Measurements from ENCODE around the gene GLB1L3.

The GLB1L3 gene

DNA sequence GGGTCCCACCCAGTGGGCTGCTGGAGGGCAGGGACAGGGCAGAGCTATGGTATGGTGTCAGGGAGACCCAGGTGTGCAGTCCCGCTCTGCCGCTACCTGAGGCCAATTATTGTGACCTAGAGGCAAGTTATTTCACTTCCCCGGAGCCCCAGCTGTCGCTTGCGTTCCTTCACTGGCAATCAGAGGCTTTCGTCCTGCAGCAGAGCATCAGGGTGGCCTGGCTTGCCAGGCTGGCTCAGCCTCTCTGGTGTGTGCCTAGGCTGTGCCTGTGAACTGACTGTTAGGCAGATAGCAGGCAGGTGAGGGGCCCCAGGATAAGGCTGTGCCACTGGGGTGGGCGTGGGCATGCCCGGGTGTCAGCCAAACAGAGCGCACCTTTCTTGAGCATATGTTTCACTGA, 87.0 kb downstream of the GLB1L3 start:
- no peak for DNase-seq (ENCODE audit: low spot score)

DNA sequence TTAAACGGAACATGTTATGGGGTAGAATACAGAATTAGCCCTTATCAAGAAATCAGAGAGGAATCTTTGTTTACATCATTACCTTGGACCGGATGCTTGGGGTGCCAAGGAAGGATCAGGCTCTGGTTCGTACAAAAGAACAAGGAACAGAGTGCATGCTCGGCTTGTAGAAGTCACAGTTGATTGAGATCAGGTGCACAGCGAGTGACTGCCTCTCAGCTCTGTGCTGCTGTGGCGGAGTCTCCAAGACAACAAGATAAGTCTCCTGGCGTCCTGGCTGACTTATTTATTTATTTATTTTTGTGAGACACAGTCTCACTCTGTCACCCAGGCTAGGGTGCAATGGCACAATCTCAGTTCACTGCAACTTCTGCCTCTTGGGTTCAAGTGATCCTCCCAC, 87.4 kb downstream of the GLB1L3 start:
- DNase-seq (ENCODE audit: low spot score) = no peak

DNA sequence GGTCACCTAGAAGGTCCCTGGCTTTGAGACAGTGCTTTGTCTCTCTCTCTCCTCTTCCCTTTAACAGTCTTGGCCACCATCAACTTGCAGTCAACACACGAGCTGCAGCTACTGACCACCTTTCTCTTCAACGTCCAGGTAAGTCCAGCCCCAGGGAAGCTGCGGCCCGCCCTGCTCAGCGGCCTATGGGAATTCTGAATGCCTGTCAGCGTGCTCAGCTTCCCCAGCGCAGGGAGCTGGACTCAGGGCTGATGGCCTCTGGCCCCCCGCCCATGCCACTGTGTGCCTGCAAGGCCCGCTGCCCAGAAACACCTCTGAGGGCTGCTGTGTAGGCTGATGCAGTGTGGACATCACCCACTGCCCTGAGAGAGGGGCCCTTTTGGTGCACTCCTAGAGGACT, 88.1 kb downstream of the GLB1L3 start:
- DNase-seq (ENCODE audit: low spot score) = no peak

DNA sequence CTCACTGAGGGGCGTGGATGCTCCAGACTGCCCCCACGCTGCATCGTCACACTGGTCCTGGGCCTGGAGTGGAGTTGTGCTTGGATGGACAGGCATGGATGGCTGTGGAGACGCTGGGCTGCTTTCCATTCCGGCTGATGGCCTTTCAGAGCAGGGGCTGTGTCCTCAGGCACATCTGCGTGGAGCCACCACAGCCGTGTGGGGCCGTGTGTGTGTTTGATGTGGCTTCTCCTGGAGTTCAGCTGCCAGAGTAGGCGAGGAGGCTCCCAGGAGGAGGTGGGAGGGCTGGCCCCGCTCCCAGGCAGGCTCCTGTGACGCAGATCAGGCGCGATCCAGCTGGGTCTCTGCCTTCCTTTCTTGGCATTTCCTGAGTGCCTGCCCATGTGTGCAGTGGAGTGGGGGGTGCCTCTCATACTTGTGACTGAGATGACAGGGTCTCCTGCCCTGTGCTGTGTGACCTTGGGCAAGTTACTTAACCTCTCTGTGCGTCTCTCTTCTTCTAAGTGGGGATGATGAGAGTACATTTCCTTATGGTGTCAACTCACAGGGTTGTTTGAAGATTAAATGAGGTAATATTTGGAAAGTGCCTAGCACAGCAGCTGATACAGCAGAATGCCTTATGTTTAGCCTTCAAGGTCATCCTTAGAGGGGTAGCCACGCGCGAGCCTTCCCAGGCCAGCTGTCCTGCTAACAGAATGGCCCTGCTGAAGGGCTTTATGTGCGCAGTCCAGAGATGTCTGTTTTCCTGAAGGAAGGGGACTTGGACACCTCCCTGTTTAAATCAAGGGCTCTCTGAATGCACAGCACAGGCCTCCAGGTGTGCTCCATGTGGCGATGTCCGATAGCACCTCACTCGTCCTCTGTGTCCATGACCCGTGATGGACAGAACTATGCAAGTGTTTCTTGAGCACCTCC, 89.1 kb downstream of the GLB1L3 start:
- no peak for DNase-seq (ENCODE audit: low spot score)

DNA sequence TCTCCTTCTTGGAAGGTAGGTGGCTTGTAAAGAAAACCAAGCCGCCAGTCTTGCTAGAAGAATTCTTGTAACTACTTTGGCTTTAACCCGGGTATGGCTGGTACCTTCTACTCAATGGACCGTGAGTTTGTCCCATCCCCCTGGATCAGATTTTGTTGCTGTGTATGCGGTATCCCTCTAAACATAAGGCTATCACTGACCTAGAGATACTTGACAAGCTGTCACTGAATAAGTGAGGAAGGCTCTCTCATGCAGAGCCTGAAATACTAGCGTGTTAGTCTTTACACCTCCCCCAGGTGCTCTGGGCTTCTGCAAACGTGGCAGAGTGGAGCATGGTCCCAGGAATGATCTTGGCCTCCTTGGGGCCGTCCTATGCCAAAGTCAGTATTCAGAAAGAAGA, 90.1 kb downstream of the GLB1L3 start:
- no peak for DNase-seq (ENCODE audit: low spot score)

DNA sequence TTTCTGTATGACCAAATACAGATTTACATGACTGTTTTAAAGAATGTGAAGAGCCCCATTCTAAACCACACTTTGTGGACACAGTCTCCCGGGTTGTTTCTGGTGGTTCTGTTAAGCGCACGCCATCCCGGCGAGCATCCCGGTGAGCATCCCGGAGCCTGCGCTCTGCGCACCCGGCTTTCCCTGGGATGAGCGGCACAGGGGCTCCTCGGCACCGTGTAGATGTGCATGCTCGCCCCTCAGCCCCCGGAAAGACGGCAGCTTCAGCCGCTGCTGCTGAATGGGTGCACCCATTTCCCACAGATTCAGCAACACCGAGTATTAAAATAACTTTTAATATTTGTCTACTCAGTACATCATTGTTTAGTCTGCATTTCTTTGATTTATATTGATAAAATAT, 91.6 kb downstream of the GLB1L3 start:
- no peak for DNase-seq (ENCODE audit: low spot score)
